ENCODE results near the gene NADK2.

GRCh38 chr5:36151434-36152323 is 90.0 kb downstream of the NADK2 start, which contains the start of the genes LMBRD2 and SKP2:
- TF ChIP-seq EZH2phosphoT487 (IDR thresholded peaks at IDR 0.05; ENCODE audit: borderline replicate concordance, low read length), result no peak
- TF ChIP-seq, protein P1, sequence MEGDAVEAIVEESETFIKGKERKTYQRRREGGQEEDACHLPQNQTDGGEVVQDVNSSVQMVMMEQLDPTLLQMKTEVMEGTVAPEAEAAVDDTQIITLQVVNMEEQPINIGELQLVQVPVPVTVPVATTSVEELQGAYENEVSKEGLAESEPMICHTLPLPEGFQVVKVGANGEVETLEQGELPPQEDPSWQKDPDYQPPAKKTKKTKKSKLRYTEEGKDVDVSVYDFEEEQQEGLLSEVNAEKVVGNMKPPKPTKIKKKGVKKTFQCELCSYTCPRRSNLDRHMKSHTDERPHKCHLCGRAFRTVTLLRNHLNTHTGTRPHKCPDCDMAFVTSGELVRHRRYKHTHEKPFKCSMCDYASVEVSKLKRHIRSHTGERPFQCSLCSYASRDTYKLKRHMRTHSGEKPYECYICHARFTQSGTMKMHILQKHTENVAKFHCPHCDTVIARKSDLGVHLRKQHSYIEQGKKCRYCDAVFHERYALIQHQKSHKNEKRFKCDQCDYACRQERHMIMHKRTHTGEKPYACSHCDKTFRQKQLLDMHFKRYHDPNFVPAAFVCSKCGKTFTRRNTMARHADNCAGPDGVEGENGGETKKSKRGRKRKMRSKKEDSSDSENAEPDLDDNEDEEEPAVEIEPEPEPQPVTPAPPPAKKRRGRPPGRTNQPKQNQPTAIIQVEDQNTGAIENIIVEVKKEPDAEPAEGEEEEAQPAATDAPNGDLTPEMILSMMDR (IDR thresholded peaks at IDR 0.05; ENCODE audit: low read depth, low read length, poor library complexity, severe bottlenecking), result no peak
